Astrocyte (in vitro differentiated cells and primary cell): ENCODE measurements around the gene CRACDL.

Experiments used
- EZH2 ChIP-seq: IDR thresholded peaks from 2 replicates; pipeline ENCODE4 v1.6.1; 2012; ENCODE audit warnings: mild to moderate bottlenecking, low read length, inconsistent platforms; ENCODE audit not compliant: insufficient read depth
- TF ChIP-seq, protein P1 (sequence below): IDR thresholded peaks from 2 replicates; pipeline ENCODE4 v1.5.1; 2011; ENCODE audit warnings: low read depth, mild to moderate bottlenecking, inconsistent platforms, low read length, moderate library complexity; ENCODE audit not compliant: insufficient read depth

DNA sequence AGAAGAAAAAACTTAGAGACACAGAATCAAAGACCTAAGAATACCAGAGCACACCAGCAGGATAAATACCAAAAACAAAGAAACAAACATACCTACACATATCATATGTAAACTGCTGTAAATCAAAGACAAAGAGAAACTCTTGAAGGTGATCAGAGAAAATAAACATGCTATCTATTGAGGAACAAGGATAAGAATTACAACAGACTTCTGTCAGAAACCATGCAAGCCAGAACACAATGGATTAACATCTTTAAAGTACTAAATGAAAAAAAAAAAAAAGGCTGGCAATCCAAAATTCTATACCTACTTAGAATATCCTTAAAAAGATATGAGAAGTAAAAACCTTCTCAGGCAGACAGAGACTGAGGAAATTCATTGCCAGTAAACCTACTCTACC is 153.5 kb downstream of the CRACDL start:
- TF ChIP-seq, protein P1, sequence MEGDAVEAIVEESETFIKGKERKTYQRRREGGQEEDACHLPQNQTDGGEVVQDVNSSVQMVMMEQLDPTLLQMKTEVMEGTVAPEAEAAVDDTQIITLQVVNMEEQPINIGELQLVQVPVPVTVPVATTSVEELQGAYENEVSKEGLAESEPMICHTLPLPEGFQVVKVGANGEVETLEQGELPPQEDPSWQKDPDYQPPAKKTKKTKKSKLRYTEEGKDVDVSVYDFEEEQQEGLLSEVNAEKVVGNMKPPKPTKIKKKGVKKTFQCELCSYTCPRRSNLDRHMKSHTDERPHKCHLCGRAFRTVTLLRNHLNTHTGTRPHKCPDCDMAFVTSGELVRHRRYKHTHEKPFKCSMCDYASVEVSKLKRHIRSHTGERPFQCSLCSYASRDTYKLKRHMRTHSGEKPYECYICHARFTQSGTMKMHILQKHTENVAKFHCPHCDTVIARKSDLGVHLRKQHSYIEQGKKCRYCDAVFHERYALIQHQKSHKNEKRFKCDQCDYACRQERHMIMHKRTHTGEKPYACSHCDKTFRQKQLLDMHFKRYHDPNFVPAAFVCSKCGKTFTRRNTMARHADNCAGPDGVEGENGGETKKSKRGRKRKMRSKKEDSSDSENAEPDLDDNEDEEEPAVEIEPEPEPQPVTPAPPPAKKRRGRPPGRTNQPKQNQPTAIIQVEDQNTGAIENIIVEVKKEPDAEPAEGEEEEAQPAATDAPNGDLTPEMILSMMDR = no peak
- no peak for TF ChIP-seq EZH2
